ENCODE results near the gene PRND. TPM values are rescaled to one million over a fixed set of nuclear protein-coding genes. Genes with fewer than 3 reads are reported as not detected.

Gene PRND
- total and polyA plus RNA-seq, 2 donors (not counting 1 experiment from before 2014, with no cell fraction given) = 0.03 TPM; not detected in 1

- TF ChIP-seq EZH2 (IDR thresholded peaks at IDR 0.05; ENCODE audit: borderline replicate concordance, insufficient read depth, low read depth, low read length, poor library complexity, severe bottlenecking) (no peak), CTCF (IDR thresholded peaks at IDR 0.05) (no peak)
- H3K27ac ChIP-seq (ENCODE audit: low read length in 2 of 2) = no peak overlapping the region
- H3K9me3 ChIP-seq (ENCODE audit: control extremely low read depth in 1 of 3, control insufficient read depth in 2 of 3, insufficient read depth in 1 of 3, low read length in 2 of 3) = peaks cover 0 to 18% (median 5%) of the 10 kb centered on the region in 3 donors
- CTCF ChIA-PET = interaction anchor here (0.9 kb wide), 1 partner anchor 44 kb away, joined by 5 read pairs; no protein-coding TSS in a partner anchor
- H3K4me1 ChIP-seq (ENCODE audit: control insufficient read depth in 2 of 2, insufficient read depth in 2 of 2, low read length in 2 of 2) = peaks cover 13 to 14% of the 10 kb centered on the region in 2 donors
- POLR2A ChIA-PET = no interaction called here
- H3K4me2 ChIP-seq (replicated peaks; ENCODE audit: low read depth, low read length, poor library complexity, severe bottlenecking) = no peak overlapping the region
- ATAC-seq (ENCODE audit: low read depth) (no peak), DNase-seq (no peak)
- H3K9me3 Mint-ChIP-seq (ENCODE audit: insufficient read depth) = peaks cover 6% of the 10 kb centered on the region
- H3K36me3 ChIP-seq (replicated peaks in 1 of 2; ENCODE audit: control extremely low read depth in 1 of 2, control insufficient read depth in 1 of 2, extremely low read depth in 1 of 2, insufficient read depth in 2 of 2, low read length in 1 of 2) = no peaks in the 10 kb centered on the region
- no peak overlapping the region for H3K4me3 ChIP-seq (ENCODE audit: control extremely low read depth in 1 of 5, extremely low read depth in 1 of 5, insufficient read depth in 1 of 5, low read depth in 2 of 5, low read length in 4 of 5)
- H3K79me2 ChIP-seq (ENCODE audit: control insufficient read depth, insufficient read depth, low read length) = no peaks in the 10 kb centered on the region
- WGBS (ENCODE audit: insufficient coverage) = no CpG with 5 or more reads among the region's 1 CpG
- H2AFZ ChIP-seq (ENCODE audit: insufficient read depth, low read depth, low read length, poor library complexity, severe bottlenecking) = no peak overlapping the region
- intact Hi-C loops (cut with micrococcal nuclease) = no loop called here
- no peak overlapping the region for H3K27ac Mint-ChIP-seq
- no peak overlapping the region for H3K9ac ChIP-seq (ENCODE audit: low read length)
- no peak overlapping the region for H3K4me3 Mint-ChIP-seq
- no peaks in the 10 kb centered on the region for H4K20me1 ChIP-seq (ENCODE audit: control insufficient read depth, insufficient read depth, low read length, poor library complexity, severe bottlenecking)
- H3K27me3 Mint-ChIP-seq = no peaks in the 10 kb centered on the region
- peaks cover 16% of the 10 kb centered on the region for H3K4me1 Mint-ChIP-seq
- no peaks in the 10 kb centered on the region for H3K27me3 ChIP-seq (replicated peaks in 1 of 4; ENCODE audit: control extremely low read depth in 1 of 4, control insufficient read depth in 3 of 4, insufficient read depth in 4 of 4, low read length in 3 of 4)
These were observed 48.3 kb downstream of the PRND start for GRCh38 chr20:4770026-4770425.

DNA sequence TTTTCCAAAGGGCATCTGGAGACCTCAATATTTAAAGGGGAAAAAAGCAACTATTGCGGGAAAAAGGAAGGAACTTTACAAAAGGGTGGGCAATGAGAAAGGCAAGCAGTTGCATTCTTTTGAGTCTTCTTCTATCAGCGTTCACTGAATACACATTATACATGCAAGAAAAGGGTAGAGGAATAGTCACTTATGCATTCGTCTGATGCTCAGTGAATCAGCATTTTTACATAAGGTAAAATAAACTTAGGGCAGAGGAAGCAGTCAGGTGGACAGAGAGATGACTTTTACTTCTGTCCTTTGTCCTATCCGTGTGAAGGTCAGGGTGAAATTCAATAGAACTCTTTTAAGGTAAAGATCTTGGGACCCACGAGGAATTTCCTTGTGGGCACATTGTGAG, 49.3 kb downstream of the PRND start:
- no peak overlapping the region for H3K27ac Mint-ChIP-seq
- Histone ChIP-seq H3K4me2 (replicated peaks; ENCODE audit: low read depth, low read length, poor library complexity, severe bottlenecking) (no peak overlapping the region), H3K79me2 (ENCODE audit: control insufficient read depth, insufficient read depth, low read length) (no peaks in the 10 kb centered on the region), H3K9me3 (ENCODE audit: control extremely low read depth in 1 of 3, control insufficient read depth in 2 of 3, insufficient read depth in 1 of 3, low read length in 2 of 3) (peaks cover 0 to 18% (median 5%) of the 10 kb centered on the region in 3 donors), H4K20me1 (ENCODE audit: control insufficient read depth, insufficient read depth, low read length, poor library complexity, severe bottlenecking) (no peaks in the 10 kb centered on the region), H3K36me3 (replicated peaks in 1 of 2; ENCODE audit: control extremely low read depth in 1 of 2, control insufficient read depth in 1 of 2, extremely low read depth in 1 of 2, insufficient read depth in 2 of 2, low read length in 1 of 2) (no peaks in the 10 kb centered on the region), H3K27me3 (replicated peaks in 1 of 4; ENCODE audit: control extremely low read depth in 1 of 4, control insufficient read depth in 3 of 4, insufficient read depth in 4 of 4, low read length in 3 of 4) (no peaks in the 10 kb centered on the region), H3K4me3 (ENCODE audit: control extremely low read depth in 1 of 5, extremely low read depth in 1 of 5, insufficient read depth in 1 of 5, low read depth in 2 of 5, low read length in 4 of 5) (no peak overlapping the region), H3K27ac (ENCODE audit: low read length in 2 of 2) (no peak overlapping the region), H3K4me1 (ENCODE audit: control insufficient read depth in 2 of 2, insufficient read depth in 2 of 2, low read length in 2 of 2) (peaks cover 13 to 14% of the 10 kb centered on the region in 2 donors), H3K9ac (ENCODE audit: low read length) (no peak overlapping the region), H2AFZ (ENCODE audit: insufficient read depth, low read depth, low read length, poor library complexity, severe bottlenecking) (no peak overlapping the region)
- ATAC-seq (ENCODE audit: low read depth) (no peak), DNase-seq (no peak)
- H3K27me3 Mint-ChIP-seq = no peaks in the 10 kb centered on the region
- ChIA-PET POLR2A (no interaction called here), CTCF (interaction anchor here (1.0 to 1.1 kb wide), 2 partner anchors 9 to 185 kb away, joined by 3 to 5 read pairs; no protein-coding TSS in a partner anchor)
- peaks cover 14% of the 10 kb centered on the region for H3K4me1 Mint-ChIP-seq
- H3K9me3 Mint-ChIP-seq (ENCODE audit: insufficient read depth) = peaks cover 6% of the 10 kb centered on the region
- intact Hi-C loops (cut with micrococcal nuclease) = no loop called here
- 100% methylated on average over 1 of the region's 5 CpGs for WGBS (ENCODE audit: insufficient coverage)
- no peak for TF ChIP-seq EZH2 (IDR thresholded peaks at IDR 0.05; ENCODE audit: borderline replicate concordance, insufficient read depth, low read depth, low read length, poor library complexity, severe bottlenecking)
- TF ChIP-seq CTCF (IDR thresholded peaks at IDR 0.05) = no peak
- H3K4me3 Mint-ChIP-seq = no peak overlapping the region
